GM21576 (cell line): ENCODE data around the gene PROM1.

Experiments used
- ATAC-seq: cut with Tn5 transposase; IDR thresholded peaks from one replicate; pipeline ENCODE4 v1.9.1; 2021; ENCODE audit warnings: mild to moderate bottlenecking, moderate library complexity; ENCODE audit not compliant: unreplicated experiment

PROM1 gene

GRCh38 chr4:16083241-16084191 lies at the start of gene PROM1:
Gene PROM1, minus strand, starts transcription at chr4:16084023. Its CDS starts 8,117 bp downstream, at chr4:16075906.
- no peak for ATAC-seq

DNA sequence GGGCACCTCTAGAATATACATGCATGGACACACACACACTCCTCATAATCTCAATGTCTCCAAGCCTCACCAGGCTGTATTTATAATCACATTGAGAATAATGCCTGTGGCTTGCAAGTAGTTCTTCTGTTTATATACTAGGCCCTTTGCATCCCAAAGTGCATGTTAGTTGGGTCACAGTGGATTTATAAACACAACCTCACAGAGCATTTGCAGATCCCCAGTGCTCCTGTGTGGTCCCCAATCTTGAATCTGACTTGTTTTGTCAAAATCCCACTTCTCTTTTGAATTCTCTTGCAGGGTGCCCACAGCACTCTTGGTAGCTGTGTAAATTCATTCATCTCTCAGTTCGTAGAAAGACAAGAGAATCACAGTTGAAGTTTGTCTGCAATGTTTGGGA lies 49.6 kb upstream of the PROM1 start:
- ATAC-seq: no peak

GRCh38 chr4:16131293-16131692 lies 47.5 kb upstream of the PROM1 start:
- ATAC-seq: no peak

GRCh38 chr4:16129336-16129735 lies 45.5 kb upstream of the PROM1 start:
- ATAC-seq: no peak

- no peak for ATAC-seq
Observed at GRCh38 chr4:16126714-16127113, 42.9 kb upstream of the PROM1 start.

DNA sequence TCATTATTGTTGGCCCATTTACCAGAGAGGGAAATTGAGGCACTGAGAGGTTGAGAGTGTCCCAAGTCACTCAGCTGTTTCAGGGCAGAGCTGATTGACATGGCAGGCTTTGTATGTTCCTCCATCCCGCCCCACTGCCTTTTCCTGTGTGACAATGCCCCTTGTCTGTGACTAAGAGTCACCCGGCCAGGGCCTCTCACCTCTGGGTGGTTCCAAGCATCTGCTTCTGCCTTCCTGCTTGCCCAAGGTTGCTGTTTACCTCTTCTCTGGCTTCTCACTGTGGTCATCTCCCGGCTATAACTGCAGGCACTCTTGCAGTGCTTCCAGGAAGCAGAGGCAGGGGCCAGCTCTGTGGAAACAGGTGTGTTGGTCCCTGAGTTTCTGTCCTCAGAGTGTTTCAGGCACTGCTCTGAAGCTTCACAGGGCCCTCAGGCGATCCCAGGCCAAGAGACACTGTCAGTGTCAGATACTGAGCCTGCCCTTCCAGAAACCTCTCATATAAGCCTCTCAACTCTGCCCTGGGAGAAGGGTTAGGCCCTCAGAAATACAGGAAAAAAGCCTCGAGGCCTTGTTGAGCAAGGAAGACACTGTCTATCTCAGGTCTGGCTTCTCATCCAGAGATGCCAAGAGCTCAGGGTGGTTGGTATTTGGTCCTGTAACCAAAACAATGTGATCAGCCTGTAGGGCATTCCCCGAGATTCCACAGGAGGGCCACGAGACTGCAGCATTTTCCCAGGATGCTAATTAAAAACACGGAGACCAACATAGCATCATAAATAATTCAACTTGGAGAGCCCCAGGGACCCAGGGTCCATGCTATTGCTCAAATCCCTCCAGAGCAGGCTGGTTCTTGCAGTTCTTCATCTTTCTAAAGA lies 42.0 kb upstream of the PROM1 start:
- no peak for ATAC-seq

GRCh38 chr4:16124232-16124631 lies 40.4 kb upstream of the PROM1 start:
- no peak for ATAC-seq

DNA sequence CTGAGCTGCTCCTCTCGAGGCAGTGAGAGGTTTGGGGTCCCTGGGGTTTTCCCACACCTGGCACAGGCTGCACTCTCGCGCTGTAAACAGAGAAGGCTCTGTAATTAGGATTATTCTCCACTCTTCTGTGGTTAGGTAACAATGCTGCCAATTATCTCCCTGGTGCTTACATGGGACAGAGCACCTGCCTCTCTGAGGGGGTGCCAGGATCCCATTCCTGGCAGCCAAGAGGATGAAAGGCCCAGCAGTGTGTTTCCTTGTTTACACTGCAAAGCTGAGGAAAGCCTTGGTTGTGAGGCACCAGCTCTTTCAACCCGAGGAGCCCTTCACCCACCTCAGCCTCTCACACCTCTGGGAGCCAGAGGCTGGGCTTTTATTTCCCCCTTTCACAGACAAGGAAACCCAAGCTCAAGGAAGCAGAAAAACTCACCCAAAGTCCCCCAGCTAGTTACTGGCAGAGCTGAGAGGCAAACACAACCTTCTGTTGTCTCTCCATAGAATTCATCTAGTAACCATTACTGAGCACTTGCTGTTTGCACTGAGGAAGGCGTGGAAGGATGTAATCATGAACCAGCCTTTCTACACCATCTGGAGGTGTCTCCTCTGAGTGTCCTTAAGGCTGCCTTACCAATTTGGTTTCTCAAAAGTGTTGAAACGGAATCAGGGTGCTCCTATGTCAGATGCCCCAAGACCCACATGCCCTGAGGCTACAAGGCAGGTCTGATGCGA lies 39.7 kb upstream of the PROM1 start:
- no peak for ATAC-seq

DNA sequence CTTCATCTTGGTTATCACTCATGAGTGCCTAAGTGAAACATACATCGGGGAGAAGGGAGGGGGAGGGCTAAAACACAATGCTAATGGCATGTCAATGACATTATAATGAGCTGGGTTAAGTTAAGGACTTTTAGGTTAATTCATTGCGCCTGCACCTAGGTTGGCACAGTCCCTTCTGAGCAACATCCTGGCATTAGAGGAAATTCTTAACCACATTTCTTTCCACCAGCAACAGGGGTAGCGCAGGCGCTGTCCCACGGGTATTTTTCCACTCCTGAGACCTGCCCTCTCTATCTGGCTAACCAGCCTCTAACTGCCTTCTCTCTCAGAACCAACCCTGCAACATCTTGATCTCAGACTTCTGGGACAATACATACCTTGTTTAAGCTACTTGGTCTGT lies 39.0 kb upstream of the PROM1 start:
- no peak for ATAC-seq

- no peak for ATAC-seq
Observed at GRCh38 chr4:16122308-16122711, 38.5 kb upstream of the PROM1 start.

GRCh38 chr4:16120720-16121119 lies 36.9 kb upstream of the PROM1 start:
- ATAC-seq: no peak

GRCh38 chr4:16119981-16120380 lies 36.2 kb upstream of the PROM1 start:
- ATAC-seq: no peak

- no peak for ATAC-seq
Observed at GRCh38 chr4:16118090-16118489, 34.3 kb upstream of the PROM1 start.

DNA sequence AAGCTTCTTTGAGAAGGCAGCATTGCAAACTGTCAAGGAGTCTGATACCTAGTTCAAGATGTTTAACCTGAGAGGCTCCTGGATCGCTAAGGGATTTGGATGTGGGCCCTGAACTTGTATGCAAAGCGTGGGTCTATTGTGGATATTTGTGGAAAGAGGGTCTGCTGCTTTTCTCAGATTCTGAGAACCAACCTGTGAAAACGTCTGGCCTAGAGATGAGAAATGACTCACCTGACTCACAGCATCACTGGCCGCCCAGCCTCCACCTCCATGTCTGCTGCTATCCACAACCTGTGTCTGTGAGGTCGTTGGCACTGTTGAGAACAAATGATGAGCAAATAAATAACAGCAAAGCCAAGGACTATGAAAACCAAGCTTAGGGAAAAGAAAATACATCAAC lies 33.3 kb upstream of the PROM1 start:
- ATAC-seq: no peak

GRCh38 chr4:16116493-16116990 lies 32.7 kb upstream of the PROM1 start:
- ATAC-seq: no peak

DNA sequence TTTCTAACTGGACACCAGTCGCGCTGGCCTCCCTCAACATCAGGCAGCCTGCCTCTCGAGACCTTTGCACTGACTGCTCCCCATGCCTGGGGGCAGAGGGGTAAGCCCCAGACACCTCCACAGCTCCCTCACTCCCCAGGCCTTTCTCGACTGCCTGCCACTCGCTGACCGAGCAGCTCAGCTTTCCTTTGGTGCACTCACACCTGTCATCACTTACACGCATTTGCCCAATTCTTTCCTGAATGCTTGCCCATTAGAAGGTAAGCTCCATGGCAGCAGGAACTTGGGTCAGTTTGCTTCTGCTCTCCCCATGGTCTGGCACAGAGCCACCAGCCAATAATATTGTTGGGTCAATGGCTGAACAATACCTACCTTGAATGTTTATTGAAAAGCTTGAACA lies 32.2 kb upstream of the PROM1 start:
- ATAC-seq: no peak

GRCh38 chr4:16114546-16114945 lies 30.7 kb upstream of the PROM1 start:
- no peak for ATAC-seq

GRCh38 chr4:16113741-16114140 lies 29.9 kb upstream of the PROM1 start:
- ATAC-seq: no peak

DNA sequence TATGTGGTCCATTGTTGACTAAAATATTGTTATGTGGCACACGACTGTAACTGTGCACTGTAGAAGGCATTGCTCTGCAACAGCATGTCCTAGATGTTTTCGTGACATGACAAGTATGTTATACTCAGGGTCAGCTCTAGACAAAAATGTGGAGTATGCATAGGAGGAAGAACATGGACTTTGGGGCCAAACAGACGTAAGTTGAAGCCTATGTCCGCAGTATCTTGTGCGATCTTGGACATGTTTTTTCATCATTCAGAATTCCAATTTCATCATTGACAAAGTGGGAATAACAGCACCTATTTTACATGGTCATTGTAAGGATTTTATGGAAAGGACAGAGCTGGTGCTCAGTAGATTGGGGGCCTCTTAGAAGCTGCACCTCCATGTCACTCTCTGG lies 27.7 kb upstream of the PROM1 start:
- ATAC-seq: no peak

DNA sequence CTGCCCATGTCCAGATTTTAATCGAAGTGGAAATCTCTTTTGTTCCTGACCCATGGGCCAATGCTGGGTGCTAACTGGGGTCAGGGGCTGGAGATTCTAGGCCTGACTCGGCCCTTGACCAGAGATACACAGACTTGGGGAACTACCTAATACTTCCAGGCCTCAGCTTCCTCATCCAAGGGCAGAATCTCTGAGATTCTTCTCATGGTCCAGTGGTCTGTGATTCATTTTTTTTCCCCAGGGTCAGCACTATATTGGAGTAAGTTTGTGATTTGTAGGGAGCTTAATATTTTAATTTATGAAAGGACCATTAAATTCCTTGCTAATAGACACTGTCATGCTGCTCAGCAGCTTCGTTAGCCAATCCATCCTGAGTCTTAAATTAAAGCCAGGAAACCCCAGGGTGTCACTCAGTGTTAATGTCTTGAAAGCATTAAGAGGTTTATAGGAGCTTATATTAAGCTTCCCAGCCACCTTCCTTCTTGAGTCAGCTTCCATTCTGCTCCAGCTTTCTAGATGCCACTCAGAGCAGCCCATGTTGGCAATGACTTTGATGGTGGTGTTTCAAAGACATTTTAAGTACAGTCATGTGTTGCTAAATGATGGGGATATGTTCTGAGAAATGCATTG lies 27.0 kb upstream of the PROM1 start:
- ATAC-seq: no peak
